HG03460 (cell line): ENCODE data around the gene MMAB.
"Not testable (repeated sequence)": the region's sequence is repeated elsewhere in the genome, so short reads cannot be mapped to it uniquely, and the experiment has no call there.

Experiments used
- ATAC-seq: cut with Tn5 transposase; IDR thresholded peaks from one replicate; pipeline ENCODE4 v1.9.1; 2021; ENCODE audit not compliant: unreplicated experiment

The MMAB gene

GRCh38 chr12:109604132-109604585 is 30.9 kb upstream of the MMAB start:
- ATAC-seq = no peak

GRCh38 chr12:109602132-109602531 is 28.8 kb upstream of the MMAB start:
- ATAC-seq = not testable (repeated sequence)

GRCh38 chr12:109601557-109601956 is 28.3 kb upstream of the MMAB start:
- ATAC-seq = no peak

- ATAC-seq = no peak
Measured at GRCh38 chr12:109600995-109601394, 27.7 kb upstream of the MMAB start.

DNA sequence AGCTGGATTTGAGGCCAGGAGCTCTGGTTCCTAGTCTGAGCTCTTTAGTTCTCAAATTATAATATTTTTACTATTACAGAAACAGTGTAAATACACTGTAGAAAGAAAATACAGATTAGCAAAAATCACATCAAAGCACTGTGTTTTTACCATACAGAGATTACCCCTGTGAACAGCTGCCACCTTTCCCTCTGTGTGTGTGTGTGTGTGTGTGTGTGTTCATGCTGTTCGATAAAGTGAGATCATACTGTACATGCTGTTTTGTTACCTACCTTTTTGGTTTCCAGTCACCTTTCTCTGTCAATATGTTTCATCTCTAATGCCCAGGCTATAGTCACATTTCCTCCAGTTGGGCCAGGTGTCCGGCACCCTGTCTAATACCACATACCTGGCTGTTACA is 27.2 kb upstream of the MMAB start:
- no peak for ATAC-seq

DNA sequence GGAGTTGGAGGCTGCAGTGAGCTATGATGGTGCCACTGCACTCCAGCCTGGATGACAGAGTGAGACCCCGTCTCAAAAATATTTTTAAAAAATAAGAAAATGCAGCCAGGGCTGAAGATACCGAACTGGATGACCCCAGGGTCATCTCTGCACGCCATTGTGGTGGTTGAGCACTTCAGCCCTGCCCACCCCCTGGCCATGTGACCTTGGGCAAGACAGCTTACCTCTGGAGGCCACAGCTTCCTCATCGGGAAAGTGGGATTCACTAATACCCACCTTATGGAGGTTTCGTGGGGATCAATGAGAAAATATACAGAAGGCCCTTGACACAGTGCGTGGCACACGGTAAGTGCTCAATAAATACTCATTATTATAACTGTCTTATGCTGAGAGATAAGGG is 25.8 kb upstream of the MMAB start:
- no peak for ATAC-seq

GRCh38 chr12:109598428-109598854 is 25.1 kb upstream of the MMAB start:
- ATAC-seq = no peak

- ATAC-seq = peak; percentile 55
Measured at GRCh38 chr12:109597795-109598427, 24.6 kb upstream of the MMAB start.

- ATAC-seq = no peak
Measured at GRCh38 chr12:109597414-109597794, 24.1 kb upstream of the MMAB start.

- ATAC-seq = no peak
Measured at GRCh38 chr12:109596418-109597244, 23.3 kb upstream of the MMAB start.

- no peak for ATAC-seq
Measured at GRCh38 chr12:109595321-109595902, 22.1 kb upstream of the MMAB start.

- ATAC-seq = no peak
Measured at GRCh38 chr12:109594556-109595317, 21.4 kb upstream of the MMAB start.

DNA sequence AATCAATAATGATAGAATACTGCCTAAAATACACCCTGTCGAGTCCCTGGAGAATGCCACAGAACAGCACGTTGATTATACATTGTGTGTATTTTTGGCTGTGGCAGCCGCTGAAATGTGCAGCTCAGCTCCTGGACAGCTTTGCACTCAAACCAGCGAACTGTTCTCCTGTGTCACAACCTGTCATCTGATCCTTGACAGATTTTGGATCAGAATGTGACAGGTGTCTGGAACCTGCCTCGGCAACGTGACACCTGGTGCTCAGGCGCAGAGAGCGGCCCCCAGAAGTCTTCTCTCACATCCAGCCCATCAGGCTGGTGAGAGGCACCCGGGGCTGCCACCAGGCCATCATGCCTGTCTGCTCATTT is 19.6 kb upstream of the MMAB start:
- no peak for ATAC-seq

DNA sequence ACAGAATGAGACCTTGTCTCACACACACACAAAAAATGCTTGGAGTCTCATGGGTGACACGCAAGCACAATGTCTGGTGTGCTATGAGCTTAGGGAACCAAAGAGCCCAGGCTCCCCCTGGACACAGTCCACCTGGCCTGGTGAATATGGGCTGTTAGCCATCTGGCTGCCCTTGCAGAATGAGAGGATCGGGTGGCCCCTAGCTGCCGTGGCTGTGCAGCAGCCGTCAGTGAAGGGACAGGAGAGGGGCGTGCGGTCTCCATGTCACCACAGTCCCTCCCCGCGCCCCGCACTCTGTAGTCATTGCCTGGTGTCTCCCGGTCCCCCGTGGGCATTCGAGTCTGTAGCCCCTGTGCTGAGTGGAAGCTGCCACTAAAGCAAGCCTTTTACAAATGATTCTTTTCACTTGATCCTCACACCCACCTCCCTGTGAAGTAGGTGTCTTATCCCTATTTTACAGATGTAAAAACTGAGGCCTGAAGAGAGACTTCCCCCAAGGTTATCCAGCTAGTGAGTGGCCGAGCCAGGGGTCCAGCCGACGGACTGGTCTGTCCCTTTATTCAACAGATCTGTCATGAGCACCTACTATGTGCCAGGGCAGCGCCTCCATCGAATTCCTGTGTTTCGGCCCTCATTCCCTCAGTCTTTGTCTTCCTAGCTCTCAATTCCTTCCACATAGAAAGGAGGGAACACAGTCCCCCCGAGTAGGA is 19.0 kb upstream of the MMAB start:
- no peak for ATAC-seq

DNA sequence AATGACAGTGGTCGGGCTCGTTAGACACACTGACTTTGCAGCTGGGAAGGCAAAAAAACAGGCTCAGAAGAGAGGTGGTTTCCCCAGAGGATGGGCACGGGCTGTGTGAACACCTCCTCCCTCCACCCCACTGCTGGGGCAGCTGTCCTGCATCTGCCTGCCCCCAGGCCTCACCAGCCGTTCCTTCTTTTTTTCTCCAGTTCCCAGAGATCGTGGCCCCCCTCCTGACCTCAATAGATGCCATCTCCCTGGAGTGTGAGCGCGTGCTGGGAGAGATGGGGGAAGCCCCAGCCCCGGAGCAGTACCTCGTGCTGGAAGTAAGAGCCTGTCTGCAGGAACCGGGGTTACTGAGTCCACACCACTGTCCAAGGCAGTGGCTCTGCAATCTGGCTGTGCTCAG is 17.7 kb upstream of the MMAB start:
- ATAC-seq = no peak

DNA sequence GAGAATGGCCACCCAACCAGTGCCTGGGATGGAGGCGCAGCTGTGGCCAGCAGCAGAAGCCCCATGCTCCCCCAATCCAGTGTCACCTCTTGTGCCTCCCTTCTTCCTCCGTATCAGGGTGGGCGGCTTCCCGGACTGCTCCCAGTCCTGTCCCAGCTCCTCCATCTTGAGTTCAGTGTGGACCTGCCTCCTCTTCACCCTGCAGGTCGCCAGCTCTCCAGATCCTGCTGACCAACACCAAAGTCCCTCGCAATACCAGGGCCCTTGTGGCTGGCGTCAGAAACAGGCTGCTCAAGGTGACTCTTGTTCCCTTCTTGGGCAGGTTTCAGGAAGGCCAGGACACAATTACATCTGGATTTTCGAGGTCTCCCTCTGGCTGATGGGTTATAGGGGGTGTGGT is 17.3 kb upstream of the MMAB start:
- ATAC-seq = no peak

DNA sequence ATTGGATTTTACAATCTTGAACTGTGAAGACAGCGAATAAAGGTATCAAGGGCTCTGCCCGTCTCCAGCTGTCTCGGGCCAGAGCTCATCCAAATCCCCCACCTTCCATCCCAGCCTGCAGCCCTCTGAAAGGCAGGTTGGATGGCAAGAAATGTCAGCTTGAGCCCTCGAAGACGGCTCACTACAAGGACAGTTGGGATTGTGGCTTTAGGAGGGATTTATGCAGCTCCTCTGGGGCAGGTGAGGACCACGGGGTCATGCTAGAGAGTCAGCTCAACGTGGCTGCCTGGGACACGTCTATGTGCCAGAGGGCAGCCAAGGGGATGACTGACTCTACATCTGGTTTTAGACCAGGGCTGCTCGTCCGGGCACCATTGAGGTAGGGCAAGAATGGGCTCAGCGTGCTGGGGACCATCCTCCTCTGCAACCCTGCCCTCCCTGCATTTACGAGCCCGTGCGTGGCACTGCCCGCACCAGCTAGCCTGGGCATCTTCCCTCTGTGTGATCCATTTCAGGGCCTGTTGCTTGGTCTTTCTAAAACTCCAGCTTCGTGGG is 16.5 kb upstream of the MMAB start:
- ATAC-seq = no peak

- no peak for ATAC-seq
Measured at GRCh38 chr12:109589240-109589590, 15.9 kb upstream of the MMAB start.

DNA sequence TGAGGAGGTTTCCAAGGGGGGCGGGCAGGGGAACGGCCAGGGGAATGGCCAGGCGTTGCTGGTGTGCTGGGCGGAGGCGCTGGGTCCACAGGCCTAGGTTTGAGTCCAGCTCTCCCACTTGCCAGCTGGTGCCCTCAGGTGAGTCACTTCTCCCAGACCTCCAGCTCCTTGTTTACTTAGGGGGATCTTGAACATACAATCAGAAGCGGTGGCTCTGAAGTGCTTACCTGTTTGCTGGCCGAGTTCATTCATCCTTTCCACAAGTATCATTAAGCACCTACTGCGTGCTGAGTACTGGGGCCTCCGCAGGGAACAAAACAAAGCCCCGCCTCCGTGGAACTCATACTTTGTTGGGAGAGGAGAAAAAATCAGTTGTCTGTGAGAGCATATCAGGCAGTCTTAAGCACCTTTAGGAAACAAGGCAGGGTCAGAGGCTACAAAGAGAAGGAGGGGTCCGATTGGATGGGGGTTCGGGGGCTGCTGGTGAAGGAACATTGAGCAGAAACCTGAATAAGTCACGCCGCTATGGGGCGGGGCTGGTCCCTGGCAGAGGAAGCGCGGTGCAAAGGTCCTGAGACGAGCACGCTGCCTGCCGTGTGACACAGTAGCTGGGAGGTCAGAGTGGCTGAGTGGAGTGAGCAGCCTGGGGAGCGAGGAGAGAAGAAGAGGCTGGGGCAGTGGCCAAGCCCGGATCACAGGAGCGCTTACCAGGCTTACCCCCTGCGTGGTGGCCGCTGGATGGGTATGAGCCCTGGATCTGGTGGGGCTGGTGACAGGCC is 15.3 kb upstream of the MMAB start:
- ATAC-seq = no peak

DNA sequence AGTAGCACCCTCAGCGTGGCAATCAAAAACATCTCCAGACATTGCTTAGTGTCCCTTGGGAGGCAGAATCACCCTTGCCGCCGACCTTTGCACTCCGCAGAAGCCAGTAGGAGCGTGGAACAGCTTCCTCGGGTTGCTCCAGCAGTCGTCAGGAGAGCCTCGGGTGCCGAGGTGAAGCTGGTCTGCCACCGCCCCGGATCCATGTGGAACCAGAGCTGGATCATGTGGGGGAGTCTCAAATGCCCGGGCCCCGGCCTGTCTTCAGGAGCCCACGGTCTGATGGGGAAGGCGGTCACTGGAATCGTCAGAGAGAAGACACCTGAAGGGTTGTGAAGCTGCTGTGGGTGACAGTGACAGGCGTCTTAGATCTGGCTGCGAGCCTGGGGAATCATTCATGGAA is 14.6 kb upstream of the MMAB start:
- no peak for ATAC-seq
